ENCODE measurements around the gene NGFR.

DNA sequence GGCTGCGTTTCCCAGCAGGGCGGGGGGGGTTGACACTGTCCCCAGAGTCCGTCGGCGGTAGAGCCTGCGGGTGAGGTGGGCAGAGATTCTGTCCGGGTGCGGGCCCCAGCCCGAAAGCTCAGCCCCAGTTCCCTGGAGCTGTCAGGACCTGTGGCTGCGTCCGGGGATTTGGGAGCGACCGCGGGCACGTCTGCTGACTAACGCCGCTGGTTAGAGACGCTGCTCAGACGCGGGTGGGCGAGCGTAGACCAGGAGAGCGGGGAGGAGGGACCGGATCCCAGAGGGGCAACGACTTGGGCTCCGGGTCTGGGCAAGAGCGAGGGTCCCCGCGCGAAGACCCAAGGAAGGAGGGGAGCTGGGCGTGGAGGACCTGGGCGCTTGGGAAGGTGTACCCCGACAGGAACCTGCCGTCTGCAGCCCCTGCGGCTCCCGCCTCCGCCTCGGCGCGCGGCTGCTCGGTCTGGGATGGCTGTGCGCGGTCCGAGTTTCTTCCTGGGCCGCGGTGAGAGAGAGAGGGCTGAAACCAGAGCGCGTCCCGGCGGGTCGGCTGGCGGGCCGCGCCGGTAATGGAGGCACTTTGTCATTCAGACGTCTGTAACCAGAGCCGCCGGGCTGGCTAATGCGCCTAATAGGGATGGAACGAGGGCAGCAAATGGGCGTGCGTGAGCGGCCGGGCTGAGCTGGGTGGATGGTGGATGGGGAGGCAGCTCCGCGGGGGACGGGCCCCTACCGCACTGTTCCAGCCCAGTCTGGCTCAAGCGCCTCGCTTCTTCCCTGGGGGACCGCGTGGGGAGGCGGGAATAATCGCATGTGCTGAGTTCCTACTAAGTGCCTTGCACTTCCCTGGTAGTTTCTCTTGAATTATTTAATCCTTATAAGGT lies 2.3 kb downstream of the NGFR start:
- no peak for TF ChIP-seq CTCF (IDR thresholded peaks at IDR 0.05; ENCODE audit: low read length)
- TF ChIP-seq EZH2 (optimal IDR thresholded peaks at IDR 0.05; ENCODE audit: low read depth, low read length): peak; percentile 85
- TF ChIP-seq EZH2phosphoT487 (IDR thresholded peaks at IDR 0.05; ENCODE audit: low read length): no peak
